Stimulated activated CD4-positive, alpha-beta T cell treated with anti-CD3 and anti-CD28 coated beads, Interleukin-15, amount 100 ng/mL, for 24 hours (primary cell): ENCODE results near the gene DLG2.
A peak's percentile ranks its signal among the peaks of the same experiment; 100 is the strongest.

ENCODE experiments used
- DNase-seq: peaks from one replicate; pipeline ENCODE4 v3.0.0-alpha.2; 2020

DLG2 gene

GRCh38 chr11:84419616-84420015 is 1207.5 kb downstream of the DLG2 start:
- DNase-seq = no peak

GRCh38 chr11:84414920-84415319 is 1212.2 kb downstream of the DLG2 start:
- no peak for DNase-seq

DNA sequence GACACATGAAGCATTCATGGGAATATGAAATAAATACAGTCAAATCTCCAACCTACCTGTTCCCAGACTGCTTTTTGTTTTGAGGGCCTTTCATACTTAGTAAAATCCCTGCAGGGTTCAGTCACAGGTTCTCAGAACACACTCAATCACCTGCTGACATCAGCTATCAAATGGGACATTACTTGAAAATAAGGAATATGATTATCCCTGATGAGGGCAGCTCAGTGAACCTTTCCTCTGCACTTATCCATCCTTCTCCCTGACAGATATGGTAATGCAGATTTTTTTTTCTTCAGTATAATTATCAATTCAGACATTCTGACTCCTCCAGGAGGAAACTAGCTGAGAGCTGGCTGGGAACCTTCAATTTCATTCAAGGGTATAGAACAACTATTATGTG is 1213.6 kb downstream of the DLG2 start:
- DNase-seq = no peak

DNA sequence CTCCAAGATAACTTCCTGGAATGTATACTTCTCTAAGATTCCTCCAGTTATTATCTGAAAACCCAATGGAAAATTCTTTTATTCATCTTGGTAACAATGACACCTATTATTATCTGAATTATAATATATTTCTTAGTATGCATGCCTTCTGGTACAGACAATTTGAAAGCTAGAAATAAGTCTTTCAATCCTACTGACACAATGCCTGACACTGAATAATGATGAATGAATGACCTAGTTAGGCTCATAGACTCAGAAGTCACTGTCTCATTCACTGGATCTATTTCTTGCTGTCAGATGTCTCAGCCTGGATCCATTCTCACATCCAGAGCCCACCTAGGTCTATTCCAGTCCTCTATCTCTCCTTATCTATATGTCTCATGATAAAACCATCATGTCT is 1214.3 kb downstream of the DLG2 start:
- DNase-seq = no peak

- no peak for DNase-seq
These were observed 1218.2 kb downstream of the DLG2 start for GRCh38 chr11:84408946-84409411.

GRCh38 chr11:84407091-84407490 is 1220.1 kb downstream of the DLG2 start:
- DNase-seq = no peak

DNA sequence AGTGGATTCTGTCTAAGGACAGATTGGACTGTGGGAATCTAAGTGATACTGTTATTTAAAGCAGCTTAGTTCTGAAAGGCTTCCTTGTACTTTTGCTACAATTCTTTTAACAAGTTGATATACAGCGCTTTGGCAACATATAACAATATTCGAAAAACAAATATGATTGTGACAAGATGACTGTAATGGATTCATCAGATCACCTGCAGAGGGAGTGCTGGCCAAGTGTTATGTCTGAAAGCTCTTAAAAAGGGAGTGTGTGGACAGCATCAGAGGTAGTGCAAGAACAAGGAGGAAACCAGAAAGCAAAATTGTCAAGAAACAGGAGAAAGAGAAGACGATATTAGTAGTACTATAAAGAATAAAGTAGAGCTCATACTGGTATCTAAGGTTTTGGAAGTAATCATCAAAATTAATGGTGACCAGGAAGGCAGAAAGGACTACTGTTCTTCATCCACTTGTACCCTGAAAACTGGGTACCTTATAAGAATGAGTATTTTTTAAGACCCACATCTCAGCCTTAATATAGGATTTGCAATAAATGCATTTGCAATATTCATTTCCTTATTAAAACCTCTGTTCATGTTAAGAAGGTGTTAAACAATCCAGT is 1229.0 kb downstream of the DLG2 start:
- DNase-seq = no peak

- no peak for DNase-seq
These were observed 1230.6 kb downstream of the DLG2 start for GRCh38 chr11:84396521-84396920.

- DNase-seq = no peak
These were observed 1236.6 kb downstream of the DLG2 start for GRCh38 chr11:84390441-84391078.

DNA sequence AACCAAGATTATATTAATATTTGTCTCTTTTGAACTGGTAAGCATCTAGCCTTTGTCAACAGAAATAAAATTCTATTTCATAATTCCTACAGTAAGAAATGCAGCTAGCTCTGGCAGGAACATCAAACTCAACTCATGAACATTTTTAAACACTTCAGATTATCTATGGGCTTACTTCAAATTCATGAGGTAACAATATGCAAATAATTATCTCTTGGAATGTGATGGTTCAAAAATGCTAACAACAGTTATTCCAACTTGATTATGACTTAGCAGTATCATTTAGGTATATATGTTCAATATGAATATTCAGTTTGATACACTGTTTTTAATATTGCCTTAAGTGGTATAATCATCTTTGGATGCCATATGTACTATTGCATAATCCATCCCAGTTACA is 1237.4 kb downstream of the DLG2 start:
- DNase-seq = no peak

- DNase-seq = peak; percentile 28
These were observed 1242.4 kb downstream of the DLG2 start for GRCh38 chr11:84384731-84385130.

DNA sequence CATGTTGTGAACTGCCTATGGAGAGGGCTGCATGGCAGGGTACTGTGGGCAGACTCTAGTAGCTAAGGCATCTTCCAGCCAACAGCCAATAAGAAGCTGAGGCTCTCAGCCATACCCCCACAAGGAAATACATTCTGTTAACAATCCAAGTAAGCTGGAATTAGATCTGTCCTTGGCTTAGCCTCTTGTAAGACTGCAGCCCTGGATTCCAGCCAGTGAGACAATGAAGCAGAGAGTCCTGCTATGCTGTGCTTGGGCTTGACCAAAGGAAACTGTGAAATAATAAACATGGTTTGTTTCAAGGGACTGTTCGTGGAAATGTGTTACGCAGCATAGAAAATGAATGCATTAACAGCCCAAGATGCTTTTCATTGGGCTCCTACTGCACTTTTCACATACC is 1243.6 kb downstream of the DLG2 start:
- no peak for DNase-seq

DNA sequence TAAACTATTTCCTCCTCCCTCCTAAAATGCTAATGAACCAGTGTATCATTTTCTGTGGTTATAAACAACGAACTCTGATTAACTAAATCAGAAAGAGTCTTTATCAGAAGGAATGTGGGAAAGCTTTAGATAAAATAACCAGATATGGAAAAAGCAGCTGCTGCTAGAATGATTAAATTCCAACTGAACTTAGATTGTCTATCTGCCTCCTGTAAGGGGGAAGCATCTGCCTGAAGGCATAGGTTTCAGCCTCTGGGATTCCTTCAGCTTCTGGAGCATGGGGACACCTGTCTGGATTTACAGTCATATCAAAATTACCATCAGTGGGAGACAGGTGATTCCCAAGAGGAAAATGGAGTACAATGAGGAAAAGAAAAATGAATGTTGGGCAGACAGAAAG is 1245.5 kb downstream of the DLG2 start:
- DNase-seq = no peak

DNA sequence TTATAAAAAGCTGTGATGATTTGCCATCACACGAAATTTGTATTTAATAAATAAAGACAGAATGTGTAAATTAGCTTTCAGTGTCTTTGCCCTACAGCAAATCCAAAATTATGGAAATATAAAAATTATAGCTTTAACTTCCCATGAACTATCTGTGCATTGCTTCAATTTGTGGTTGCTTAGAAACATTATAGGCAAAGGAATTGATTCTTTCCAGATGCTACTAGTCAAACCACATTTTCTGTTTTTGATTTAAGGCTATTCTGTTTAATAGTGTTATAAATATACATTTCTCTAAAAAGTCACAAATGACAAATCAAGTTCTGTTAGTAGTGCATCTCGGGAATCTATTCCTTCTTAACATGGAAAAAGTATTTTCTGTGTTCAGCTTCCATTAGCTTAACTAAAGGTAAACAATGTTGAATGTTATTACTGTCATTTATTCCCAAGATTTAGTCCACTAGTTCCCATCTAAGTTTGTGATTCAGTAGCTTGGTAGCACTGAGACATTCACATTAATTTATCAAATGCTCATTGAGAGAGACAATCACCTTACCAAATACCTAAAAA is 1254.7 kb downstream of the DLG2 start:
- DNase-seq = no peak

GRCh38 chr11:84358034-84358433 is 1269.1 kb downstream of the DLG2 start:
- DNase-seq = no peak

DNA sequence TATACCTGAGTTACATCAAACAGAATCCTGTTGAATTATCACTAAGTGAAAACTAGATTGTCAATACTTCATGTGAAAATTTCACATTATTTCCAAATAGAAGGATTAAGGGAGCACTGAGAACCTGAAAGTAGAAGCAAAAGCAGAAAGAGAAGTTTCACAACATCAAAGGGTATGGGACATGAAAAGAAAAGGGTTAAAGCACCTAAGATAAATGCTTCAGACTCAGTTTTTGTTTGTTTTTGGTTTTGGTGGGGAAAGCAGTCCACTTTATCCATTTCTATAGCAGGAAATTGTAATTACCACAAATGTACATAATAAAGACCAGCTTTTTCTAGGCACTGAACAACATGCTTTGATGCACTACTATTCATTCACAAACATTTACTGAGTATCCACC is 1271.2 kb downstream of the DLG2 start:
- no peak for DNase-seq

GRCh38 chr11:84345597-84345996 is 1281.5 kb downstream of the DLG2 start:
- DNase-seq = no peak

- DNase-seq = no peak
These were observed 1282.1 kb downstream of the DLG2 start for GRCh38 chr11:84345027-84345426.

DNA sequence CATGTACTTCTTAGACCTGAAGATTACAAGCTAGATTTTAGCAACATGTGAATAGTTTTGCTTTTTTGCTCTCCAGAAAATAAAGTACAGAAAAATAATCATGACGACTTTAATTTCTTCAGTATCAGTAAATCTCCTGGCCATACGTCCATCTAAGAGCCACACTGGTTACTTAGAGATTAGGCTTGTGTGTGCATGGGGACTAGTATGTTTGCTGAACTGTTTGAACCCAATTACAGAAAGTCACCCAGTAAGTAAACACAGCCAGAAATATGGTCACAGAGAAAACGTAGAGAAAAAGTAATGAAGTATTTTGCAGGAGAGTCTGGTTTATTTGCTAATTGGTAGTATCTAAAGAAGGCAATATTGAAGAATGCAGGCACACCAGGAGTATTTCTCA is 1287.3 kb downstream of the DLG2 start:
- no peak for DNase-seq

DNA sequence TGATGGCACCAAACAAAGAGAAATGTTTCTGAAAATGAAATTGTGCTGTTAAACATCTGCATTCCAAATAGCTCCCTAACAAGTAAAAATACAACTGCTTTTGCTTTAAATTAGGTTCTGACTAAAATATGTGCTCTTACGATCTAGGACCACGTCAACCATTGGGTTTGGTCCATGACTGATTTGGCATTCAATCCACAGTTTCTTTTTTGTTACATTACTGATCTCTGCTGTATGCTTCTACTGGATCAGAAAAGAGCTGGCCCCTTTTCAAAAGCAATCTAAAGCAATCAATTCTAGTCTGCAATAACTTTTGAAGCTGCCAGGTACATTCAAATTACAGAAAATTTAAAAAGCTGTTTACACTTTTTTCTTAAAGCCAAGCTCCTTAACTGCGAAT is 1293.9 kb downstream of the DLG2 start:
- no peak for DNase-seq

DNA sequence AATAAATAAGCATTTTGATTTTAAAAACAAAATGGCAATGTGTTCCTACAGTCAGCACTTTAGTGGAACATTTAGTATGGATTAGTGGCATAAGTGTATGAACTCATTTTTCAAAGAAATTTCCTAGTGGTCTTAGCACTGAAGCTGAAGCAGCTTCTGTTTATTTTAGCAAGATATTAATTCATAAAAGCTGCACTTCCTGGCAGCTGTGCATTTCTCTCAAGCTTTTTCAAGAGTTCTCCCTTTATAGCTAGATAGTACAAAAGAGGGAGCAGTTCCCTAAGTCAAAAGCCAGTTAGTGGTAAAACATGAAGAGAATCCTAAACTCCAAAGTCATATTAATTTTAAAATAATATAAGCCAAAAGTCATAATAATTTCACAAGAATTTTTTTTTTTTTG is 1304.9 kb downstream of the DLG2 start:
- DNase-seq = no peak

- DNase-seq = no peak
These were observed 1307.3 kb downstream of the DLG2 start for GRCh38 chr11:84319863-84320262.

GRCh38 chr11:84316866-84317555 is 1310.1 kb downstream of the DLG2 start:
- DNase-seq = no peak

- no peak for DNase-seq
These were observed 1313.2 kb downstream of the DLG2 start for GRCh38 chr11:84313830-84314359.
